Endothelial cell (in vitro differentiated cells): ENCODE measurements around the gene SEC63. TPM values are rescaled to one million over a fixed set of nuclear protein-coding genes. Genes with fewer than 3 reads are reported as not detected.

ENCODE experiments used
- DNase-seq: peaks from one replicate; pipeline ENCODE4 v3.0.0; 2021; ENCODE audit warnings: low spot score
- H3K27ac Mint-ChIP-seq: one replicate; pipeline ENCODE4 v1.8.0; 2021; ENCODE audit warnings: mixed read lengths, inconsistent platforms; ENCODE audit not compliant: unreplicated experiment
- H3K27me3 Mint-ChIP-seq: one replicate; pipeline ENCODE4 v1.8.0; 2021; ENCODE audit warnings: mild to moderate bottlenecking, moderate library complexity, mixed read lengths, inconsistent platforms; ENCODE audit not compliant: unreplicated experiment
- H3K36me3 Mint-ChIP-seq: one replicate; pipeline ENCODE4 v1.8.0; 2021; ENCODE audit warnings: mild to moderate bottlenecking, low read depth, mixed read lengths, inconsistent platforms; ENCODE audit not compliant: unreplicated experiment
- H3K4me1 Mint-ChIP-seq: one replicate; pipeline ENCODE4 v1.8.0; 2021; ENCODE audit warnings: mild to moderate bottlenecking, mixed read lengths, inconsistent platforms; ENCODE audit not compliant: unreplicated experiment
- H3K4me3 Mint-ChIP-seq: one replicate; pipeline ENCODE4 v1.8.0; 2021; ENCODE audit warnings: mild to moderate bottlenecking, mixed read lengths, inconsistent platforms; ENCODE audit not compliant: unreplicated experiment
- H3K9me3 Mint-ChIP-seq: one replicate; pipeline ENCODE4 v1.8.0; 2021; ENCODE audit warnings: mixed read lengths, inconsistent platforms; ENCODE audit not compliant: unreplicated experiment
- total RNA-seq: library from RNA; stranded (reverse); fragmentation: NEBNext Ultra II Directional; extraction: Animal tissue kit (Norgen Biotek cat#: 25700); gene quantifications from one replicate; pipeline ENCODE4 v1.2.1, GENCODE V29; 2021; ENCODE audit not compliant: unreplicated experiment
- TF ChIP-seq, protein P1 (sequence below): fragments of 200-600 bp; sonication (generic); IDR thresholded peaks from one replicate; pipeline ENCODE4 v1.5.0; 2021; ENCODE audit warnings: antibody characterized with exemption; ENCODE audit not compliant: unreplicated experiment

SEC63 gene
- total RNA-seq, 1 donor from 2014 or later = 120 TPM

GRCh38 chr6:107843400-107843799 lies 114.6 kb downstream of the SEC63 start:
- H3K27me3 Mint-ChIP-seq = no peaks in the 10 kb centered on the region
- no peak overlapping the region for H3K4me3 Mint-ChIP-seq
- no peaks in the 10 kb centered on the region for H3K36me3 Mint-ChIP-seq
- peaks cover 9% of the 10 kb centered on the region for H3K4me1 Mint-ChIP-seq
- TF ChIP-seq, protein P1, sequence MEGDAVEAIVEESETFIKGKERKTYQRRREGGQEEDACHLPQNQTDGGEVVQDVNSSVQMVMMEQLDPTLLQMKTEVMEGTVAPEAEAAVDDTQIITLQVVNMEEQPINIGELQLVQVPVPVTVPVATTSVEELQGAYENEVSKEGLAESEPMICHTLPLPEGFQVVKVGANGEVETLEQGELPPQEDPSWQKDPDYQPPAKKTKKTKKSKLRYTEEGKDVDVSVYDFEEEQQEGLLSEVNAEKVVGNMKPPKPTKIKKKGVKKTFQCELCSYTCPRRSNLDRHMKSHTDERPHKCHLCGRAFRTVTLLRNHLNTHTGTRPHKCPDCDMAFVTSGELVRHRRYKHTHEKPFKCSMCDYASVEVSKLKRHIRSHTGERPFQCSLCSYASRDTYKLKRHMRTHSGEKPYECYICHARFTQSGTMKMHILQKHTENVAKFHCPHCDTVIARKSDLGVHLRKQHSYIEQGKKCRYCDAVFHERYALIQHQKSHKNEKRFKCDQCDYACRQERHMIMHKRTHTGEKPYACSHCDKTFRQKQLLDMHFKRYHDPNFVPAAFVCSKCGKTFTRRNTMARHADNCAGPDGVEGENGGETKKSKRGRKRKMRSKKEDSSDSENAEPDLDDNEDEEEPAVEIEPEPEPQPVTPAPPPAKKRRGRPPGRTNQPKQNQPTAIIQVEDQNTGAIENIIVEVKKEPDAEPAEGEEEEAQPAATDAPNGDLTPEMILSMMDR = no peak
- H3K9me3 Mint-ChIP-seq = no peaks in the 10 kb centered on the region
- no peak for DNase-seq
- H3K27ac Mint-ChIP-seq = no peak overlapping the region

DNA sequence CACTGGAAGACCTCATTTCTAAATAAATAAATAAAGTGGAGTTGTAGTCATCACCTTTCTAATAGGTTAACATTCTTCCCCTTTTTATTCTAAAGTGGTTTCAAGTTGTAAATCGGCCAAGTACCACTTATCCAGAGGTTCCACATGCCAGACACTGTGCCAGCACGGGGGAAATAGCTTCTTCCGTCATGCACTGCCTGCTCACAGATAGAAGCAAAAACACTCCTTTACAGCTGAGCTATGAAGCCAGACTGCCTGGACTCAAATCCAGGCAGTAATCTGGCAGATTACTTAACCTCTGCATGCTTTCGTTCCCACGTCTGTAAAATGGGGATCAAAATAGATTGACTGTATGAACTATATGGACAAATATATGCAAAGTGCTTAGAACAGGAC lies 116.7 kb downstream of the SEC63 start:
- no peak overlapping the region for H3K4me3 Mint-ChIP-seq
- DNase-seq = no peak
- no peak overlapping the region for H3K27ac Mint-ChIP-seq
- peaks cover 9% of the 10 kb centered on the region for H3K4me1 Mint-ChIP-seq
- peaks cover 2% of the 10 kb centered on the region for H3K27me3 Mint-ChIP-seq
- no peaks in the 10 kb centered on the region for H3K36me3 Mint-ChIP-seq
- no peaks in the 10 kb centered on the region for H3K9me3 Mint-ChIP-seq
- TF ChIP-seq, protein P1 = no peak

GRCh38 chr6:107840636-107841274 lies 117.3 kb downstream of the SEC63 start:
- H3K4me3 Mint-ChIP-seq = no peak overlapping the region
- DNase-seq = no peak
- no peak overlapping the region for H3K27ac Mint-ChIP-seq
- no peaks in the 10 kb centered on the region for H3K9me3 Mint-ChIP-seq
- H3K4me1 Mint-ChIP-seq = peaks cover 9% of the 10 kb centered on the region
- H3K27me3 Mint-ChIP-seq = peaks cover 2% of the 10 kb centered on the region
- TF ChIP-seq, protein P1 = no peak
- no peaks in the 10 kb centered on the region for H3K36me3 Mint-ChIP-seq

GRCh38 chr6:107833136-107833535 lies 124.9 kb downstream of the SEC63 start:
- Mint-ChIP-seq H3K4me3 (no peak overlapping the region), H3K36me3 (no peaks in the 10 kb centered on the region), H3K4me1 (no peaks in the 10 kb centered on the region), H3K9me3 (no peaks in the 10 kb centered on the region), H3K27me3 (peaks cover 11% of the 10 kb centered on the region), H3K27ac (no peak overlapping the region)
- DNase-seq = no peak
- TF ChIP-seq, protein P1 = no peak

- no peaks in the 10 kb centered on the region for H3K4me1 Mint-ChIP-seq
- DNase-seq = no peak
- H3K27me3 Mint-ChIP-seq = peaks cover 11% of the 10 kb centered on the region
- no peak overlapping the region for H3K27ac Mint-ChIP-seq
- no peak overlapping the region for H3K4me3 Mint-ChIP-seq
- no peaks in the 10 kb centered on the region for H3K9me3 Mint-ChIP-seq
- TF ChIP-seq, protein P1 = no peak
- H3K36me3 Mint-ChIP-seq = no peaks in the 10 kb centered on the region
Observed at GRCh38 chr6:107832151-107833056, 125.6 kb downstream of the SEC63 start.
